Measurements from ENCODE around the gene FHAD1. TPM values are rescaled to one million over a fixed set of nuclear protein-coding genes. Genes with fewer than 3 reads are reported as not detected.

FHAD1 gene
- total and polyA plus RNA-seq, 2 donors (not counting 3 experiments of a cell fraction or from before 2014, with no cell fraction given), result 0.04 to 0.69 TPM

GRCh38 chr1:15238789-15239188 is 8.2 kb upstream of the FHAD1 start:
- Histone ChIP-seq H3K36me3 (ENCODE audit: control insufficient read depth in 2 of 2, extremely low read depth in 1 of 2, insufficient read depth in 2 of 2, low read length in 2 of 2) (no peaks in the 10 kb centered on the region), H3K9me1 (replicated peaks; ENCODE audit: control insufficient read depth, extremely low read depth, insufficient read depth, low read length) (no peaks in the 10 kb centered on the region), H3K9ac (replicated peaks; ENCODE audit: extremely low read depth, insufficient read depth, low read length) (no peak overlapping the region), H4K20me1 (replicated peaks; ENCODE audit: control insufficient read depth, extremely low read depth, insufficient read depth, low read length) (no peaks in the 10 kb centered on the region), H3K9me3 (replicated peaks; ENCODE audit: control insufficient read depth, insufficient read depth, low read length) (no peaks in the 10 kb centered on the region), H3K4me1 (ENCODE audit: control insufficient read depth, extremely low read depth, insufficient read depth, low read length) (no peaks in the 10 kb centered on the region), H3K4me2 (ENCODE audit: insufficient read depth, low read length) (no peak overlapping the region), H2AFZ (ENCODE audit: low read depth, low read length) (no peak overlapping the region), H3K27me3 (ENCODE audit: control insufficient read depth in 2 of 2, insufficient read depth in 2 of 2, low read length in 2 of 2) (no peaks in the 10 kb centered on the region), H3K79me2 (ENCODE audit: control insufficient read depth, insufficient read depth, low read length) (no peaks in the 10 kb centered on the region), H3K4me3 (replicated peaks in 1 of 3; ENCODE audit: insufficient read depth in 1 of 3, low read depth in 1 of 3, low read length in 3 of 3) (no peak overlapping the region), H3K27ac (ENCODE audit: insufficient read depth, low read depth, low read length) (no peak overlapping the region)
- ChIA-PET POLR2A (no interaction called here), CTCF (interaction anchor here (1.6 kb wide), 1 partner anchor 86 kb away, joined by 3 read pairs; the partner anchor contains the start of gene TMEM51)
- BruUV-seq (replicated peaks), result no TSS peak
- no peak for DNase-seq (ENCODE audit: low read depth, low spot score)
- intact Hi-C loops (cut with micrococcal nuclease) (no loop called here), dilution Hi-C loops (cut with MboI; ENCODE audit: extremely low pct_ligation_motif_present, low sequenced_read_pairs) (no loop called here)
- TF ChIP-seq, protein P1, sequence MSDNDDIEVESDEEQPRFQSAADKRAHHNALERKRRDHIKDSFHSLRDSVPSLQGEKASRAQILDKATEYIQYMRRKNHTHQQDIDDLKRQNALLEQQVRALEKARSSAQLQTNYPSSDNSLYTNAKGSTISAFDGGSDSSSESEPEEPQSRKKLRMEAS (IDR thresholded peaks at IDR 0.05; ENCODE audit: insufficient read depth, insufficient read length), result no peak
- TF ChIP-seq JUN (IDR thresholded peaks at IDR 0.05; ENCODE audit: borderline replicate concordance, insufficient read depth, insufficient read length, low read depth) (no peak), POLR2AphosphoS5 (IDR thresholded peaks at IDR 0.05; ENCODE audit: insufficient read depth, low read depth, low read length) (no peak), MYC (IDR thresholded peaks at IDR 0.05; ENCODE audit: low read depth, low read length) (no peak), GATA2 (IDR thresholded peaks at IDR 0.05; ENCODE audit: insufficient read depth, insufficient read length, low read depth, low read length) (no peak), POLR2A (IDR thresholded peaks at IDR 0.05; ENCODE audit: low read depth, low read length) (no peak), FOS (IDR thresholded peaks at IDR 0.05; ENCODE audit: borderline replicate concordance, insufficient read depth, low read length) (no peak), EZH2 (IDR thresholded peaks at IDR 0.05; ENCODE audit: borderline replicate concordance, low read depth, low read length, severe bottlenecking) (no peak)
- no peak for FAIRE-seq

GRCh38 chr1:15242766-15243165 is 4.3 kb upstream of the FHAD1 start:
- FAIRE-seq, result no peak
- BruUV-seq (replicated peaks), result no TSS peak
- Histone ChIP-seq H3K9ac (replicated peaks; ENCODE audit: extremely low read depth, insufficient read depth, low read length) (no peak overlapping the region), H3K4me1 (ENCODE audit: control insufficient read depth, extremely low read depth, insufficient read depth, low read length) (peaks cover 3% of the 10 kb centered on the region), H3K79me2 (ENCODE audit: control insufficient read depth, insufficient read depth, low read length) (no peaks in the 10 kb centered on the region), H3K27me3 (ENCODE audit: control insufficient read depth in 2 of 2, insufficient read depth in 2 of 2, low read length in 2 of 2) (peaks cover 0 to 4% of the 10 kb centered on the region in 2 experiments), H3K27ac (ENCODE audit: insufficient read depth, low read depth, low read length) (no peak overlapping the region), H3K9me3 (replicated peaks; ENCODE audit: control insufficient read depth, insufficient read depth, low read length) (no peaks in the 10 kb centered on the region), H3K9me1 (replicated peaks; ENCODE audit: control insufficient read depth, extremely low read depth, insufficient read depth, low read length) (no peaks in the 10 kb centered on the region), H3K4me3 (replicated peaks in 1 of 3; ENCODE audit: insufficient read depth in 1 of 3, low read depth in 1 of 3, low read length in 3 of 3) (no peak overlapping the region), H3K4me2 (ENCODE audit: insufficient read depth, low read length) (no peak overlapping the region), H4K20me1 (replicated peaks; ENCODE audit: control insufficient read depth, extremely low read depth, insufficient read depth, low read length) (no peaks in the 10 kb centered on the region), H3K36me3 (ENCODE audit: control insufficient read depth in 2 of 2, extremely low read depth in 1 of 2, insufficient read depth in 2 of 2, low read length in 2 of 2) (no peaks in the 10 kb centered on the region), H2AFZ (ENCODE audit: low read depth, low read length) (no peak overlapping the region)
- TF ChIP-seq FOS (IDR thresholded peaks at IDR 0.05; ENCODE audit: borderline replicate concordance, insufficient read depth, low read length) (no peak), POLR2AphosphoS5 (IDR thresholded peaks at IDR 0.05; ENCODE audit: insufficient read depth, low read depth, low read length) (no peak), POLR2A (IDR thresholded peaks at IDR 0.05; ENCODE audit: low read depth, low read length) (no peak)
- POLR2A ChIA-PET, result no interaction called here
- CTCF ChIA-PET, result interaction anchor here (1.4 to 5.4 kb wide), 2 partner anchors 12 to 29 kb away, joined by 3 to 20 read pairs; no protein-coding TSS in a partner anchor
- dilution Hi-C loops (cut with MboI; ENCODE audit: extremely low pct_ligation_motif_present, low sequenced_read_pairs), result no loop called here
- intact Hi-C loops (cut with micrococcal nuclease), result no loop called here
- DNase-seq (ENCODE audit: low read depth, low spot score), result no peak

All from endothelial cell of umbilical vein (primary cell).